ENCODE results near the gene DNAJB14.

The DNAJB14 gene

DNA sequence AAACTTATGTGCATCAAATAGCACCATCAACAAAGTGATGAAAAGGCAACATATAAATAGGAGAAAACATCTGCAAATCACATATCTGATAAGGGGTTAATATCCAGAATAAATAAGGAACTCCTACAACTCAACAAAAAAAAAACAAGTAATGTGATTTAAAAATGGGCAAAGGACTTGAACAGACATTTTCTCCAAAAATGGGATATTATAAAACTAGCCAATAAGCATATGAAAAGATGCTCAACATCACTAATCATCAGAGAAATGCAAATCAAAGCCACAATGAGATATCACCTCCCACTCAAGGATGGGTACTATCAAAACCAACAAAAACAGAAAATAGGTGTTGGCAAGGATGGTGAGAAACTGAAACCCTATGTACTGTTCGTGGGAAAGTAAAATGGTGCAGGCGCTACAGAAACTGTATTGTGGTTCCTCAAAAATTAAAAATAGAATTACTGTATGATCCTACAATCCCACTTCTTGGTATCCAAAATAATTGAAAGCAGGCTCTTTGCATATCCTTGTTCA lies 2.4 kb downstream of the DNAJB14 start:
- peak; percentile 37 for DNase-seq

- DNase-seq: no peak
These were observed 8.1 kb downstream of the DNAJB14 start for GRCh38 chr4:99938243-99938753.

DNA sequence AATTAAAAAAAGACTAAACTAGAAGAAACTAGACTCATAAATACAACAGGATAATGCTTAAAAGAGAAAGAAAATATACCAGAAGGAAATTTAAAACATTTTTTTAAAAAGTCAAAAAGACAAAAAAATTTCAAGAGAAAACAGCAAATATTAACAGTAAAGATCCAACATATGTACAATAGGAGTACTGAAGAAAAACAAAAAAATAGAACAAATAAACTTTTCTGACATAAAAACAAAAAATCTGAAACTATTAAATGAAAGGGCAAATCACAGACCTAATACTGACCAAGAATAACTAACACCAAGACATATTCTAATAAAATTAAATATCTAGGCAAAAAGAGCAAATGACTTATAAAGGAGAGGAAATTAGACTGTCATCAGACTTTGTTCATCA lies 11.5 kb downstream of the DNAJB14 start:
- no peak for DNase-seq

GRCh38 chr4:99927566-99927965 lies 18.9 kb downstream of the DNAJB14 start:
- no peak for DNase-seq

DNA sequence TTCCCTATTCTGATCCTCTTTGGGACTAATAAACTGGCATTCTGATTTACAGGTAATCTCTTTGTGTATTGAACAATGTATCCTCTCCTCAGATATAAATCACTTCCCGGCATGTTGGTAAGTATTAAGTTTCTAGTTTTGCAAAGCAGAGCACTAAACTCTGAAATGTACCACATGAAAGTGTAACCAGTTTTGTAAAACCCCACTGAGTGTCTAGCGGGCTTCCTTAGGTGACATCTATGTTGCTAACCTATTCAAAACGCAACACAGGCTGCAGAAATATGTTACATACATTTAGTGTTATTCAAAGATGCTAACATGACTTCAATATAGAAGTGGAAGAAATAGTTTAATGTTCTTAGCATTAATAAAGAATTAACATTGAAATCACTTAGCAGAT lies 25.2 kb downstream of the DNAJB14 start:
- DNase-seq: peak; percentile 41

GRCh38 chr4:99918656-99919055 lies 27.8 kb downstream of the DNAJB14 start:
- DNase-seq: no peak

GRCh38 chr4:99917575-99917974 lies 28.8 kb downstream of the DNAJB14 start:
- DNase-seq: no peak

DNA sequence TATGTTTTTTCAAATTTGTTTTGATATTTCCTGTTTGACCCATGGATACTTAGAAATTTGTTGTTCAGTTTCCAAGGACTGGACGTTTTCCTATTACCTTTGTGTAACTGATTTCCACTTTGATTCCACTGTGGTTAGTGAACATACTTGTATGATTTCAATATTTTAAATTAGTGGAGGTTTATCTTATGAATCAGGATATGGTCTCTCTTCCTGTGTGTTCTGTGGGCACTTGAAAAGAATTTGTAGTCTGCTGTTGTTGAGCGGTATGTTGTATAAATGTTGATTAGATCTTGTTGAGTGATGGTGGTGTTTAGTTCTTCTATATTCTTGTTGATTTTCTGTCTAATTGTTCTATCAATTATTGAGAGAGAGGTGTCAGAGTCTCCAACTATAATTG lies 31.0 kb downstream of the DNAJB14 start:
- DNase-seq: no peak

DNA sequence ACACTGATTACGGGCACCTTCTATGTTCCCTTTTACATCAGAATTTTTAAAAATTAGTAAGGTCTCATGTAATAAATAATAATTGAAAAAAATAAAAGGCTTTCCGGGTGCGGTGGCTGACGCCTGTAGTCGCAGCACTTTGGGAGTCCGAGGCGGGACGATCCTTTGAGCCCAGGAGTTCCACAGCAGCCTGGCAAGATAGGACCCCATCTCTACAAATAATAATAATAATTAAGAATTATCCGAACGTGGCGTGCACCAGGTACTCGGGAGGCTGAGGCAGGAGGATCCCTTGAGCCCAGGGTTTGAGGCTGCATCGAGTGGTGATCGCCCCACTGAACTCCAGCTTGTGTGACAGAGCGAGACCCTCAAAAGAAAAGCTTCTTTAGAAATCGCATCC lies 51.4 kb downstream of the DNAJB14 start:
- no peak for DNase-seq

- peak; percentile 93 for DNase-seq
These were observed 52.0 kb downstream of the DNAJB14 start, which contains the start of gene LAMTOR3 for GRCh38 chr4:99894161-99894997. Gene LAMTOR3, minus strand, starts transcription at chr4:99894427. Its CDS starts 464 bp downstream, at chr4:99893963.

- no peak for DNase-seq
These were observed 52.6 kb downstream of the DNAJB14 start for GRCh38 chr4:99893839-99894160.

DNA sequence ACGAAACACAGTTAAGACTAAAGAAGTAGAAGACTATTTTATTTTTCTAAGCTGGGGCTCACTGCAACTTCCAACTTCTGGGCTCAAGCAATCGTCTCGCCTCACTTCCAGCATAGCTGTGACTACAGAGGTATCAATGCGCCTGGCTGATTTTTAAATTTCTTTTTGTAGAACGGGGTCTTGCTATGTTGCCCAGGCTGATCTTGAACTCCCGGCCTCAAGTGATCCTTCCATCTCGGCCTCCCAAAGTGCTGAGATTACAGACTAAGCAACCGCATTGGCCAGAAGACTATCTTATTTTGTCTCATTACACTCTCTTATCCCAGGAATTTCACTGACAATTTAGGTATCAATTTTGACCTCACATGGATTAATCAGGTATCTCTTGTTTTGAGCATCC lies 53.4 kb downstream of the DNAJB14 start:
- DNase-seq: no peak

- DNase-seq: no peak
These were observed 55.1 kb downstream of the DNAJB14 start for GRCh38 chr4:99891351-99891750.

DNA sequence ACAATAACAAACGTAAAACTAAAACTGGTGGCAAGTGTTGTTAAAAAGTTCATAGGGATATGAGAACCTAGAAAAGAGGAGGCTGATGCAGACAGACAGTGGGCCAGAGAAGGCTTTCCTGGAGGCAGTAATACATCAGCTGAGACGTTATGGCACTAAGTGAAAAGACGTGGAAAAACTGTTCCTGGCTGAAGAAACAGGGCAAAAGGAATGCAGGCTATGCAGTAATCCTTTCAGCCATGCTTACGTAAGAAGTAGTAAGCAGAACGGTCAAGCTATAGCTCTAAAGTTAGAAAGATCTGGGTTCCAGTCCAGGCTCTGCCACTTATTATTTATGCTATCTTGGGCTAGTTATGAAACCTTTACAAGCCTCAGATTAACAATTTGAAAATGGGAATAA lies 58.6 kb downstream of the DNAJB14 start:
- DNase-seq: no peak

DNA sequence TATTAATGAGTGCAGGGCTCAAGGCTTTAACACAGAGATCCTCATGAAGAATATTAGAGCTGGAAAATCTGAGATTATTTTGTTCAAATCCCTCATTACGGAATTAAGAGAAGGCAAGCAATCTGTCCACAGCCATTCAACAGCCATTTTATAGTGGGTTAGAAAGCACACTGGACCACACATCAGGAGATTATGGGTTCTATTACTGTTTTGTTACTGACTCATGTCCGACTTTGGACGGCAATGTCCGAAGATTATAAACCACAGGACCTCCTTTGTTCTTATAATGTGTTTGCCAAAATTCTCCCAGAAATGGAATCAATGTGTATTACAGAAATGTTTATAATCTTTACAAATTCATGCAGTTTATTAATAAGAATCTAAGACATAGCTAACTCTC lies 60.3 kb downstream of the DNAJB14 start:
- no peak for DNase-seq

DNA sequence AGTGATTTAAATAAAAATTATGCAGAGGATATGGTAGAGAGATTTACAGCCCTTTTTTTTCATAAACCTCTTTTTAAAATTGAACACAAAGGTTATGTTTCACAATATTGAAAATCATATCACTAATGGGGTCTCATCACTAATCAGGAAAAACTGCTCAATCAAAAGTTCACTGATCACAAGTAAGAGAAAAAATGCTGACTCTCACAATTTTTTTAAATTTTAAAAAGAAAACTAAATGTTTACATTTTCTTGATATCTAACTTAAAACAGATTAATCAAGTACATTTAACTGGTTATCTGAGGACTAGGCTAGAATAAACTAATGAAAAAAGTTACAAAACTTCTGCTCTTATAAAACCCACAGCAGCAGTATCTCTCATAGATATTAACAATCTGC lies 60.7 kb downstream of the DNAJB14 start:
- no peak for DNase-seq

GRCh38 chr4:99885063-99885664 lies 61.3 kb downstream of the DNAJB14 start:
- DNase-seq: peak; percentile 60

DNA sequence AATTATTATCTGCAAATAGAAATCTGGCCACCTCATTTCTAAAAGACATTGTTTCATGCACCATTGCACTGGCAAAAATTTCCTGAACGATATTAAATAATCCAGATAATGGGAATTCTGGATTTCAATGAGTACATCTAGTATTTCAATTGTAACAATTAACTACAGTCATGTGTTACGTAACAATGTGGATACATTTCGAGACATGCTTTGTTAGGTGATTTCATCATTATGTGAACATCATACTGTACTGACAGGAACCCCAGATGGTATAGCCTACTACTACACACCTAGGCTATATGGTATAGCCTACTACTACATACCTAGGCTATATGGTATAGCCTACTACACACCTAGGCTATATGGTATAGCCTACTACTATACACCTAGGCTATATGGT lies 67.0 kb downstream of the DNAJB14 start:
- DNase-seq: no peak

DNA sequence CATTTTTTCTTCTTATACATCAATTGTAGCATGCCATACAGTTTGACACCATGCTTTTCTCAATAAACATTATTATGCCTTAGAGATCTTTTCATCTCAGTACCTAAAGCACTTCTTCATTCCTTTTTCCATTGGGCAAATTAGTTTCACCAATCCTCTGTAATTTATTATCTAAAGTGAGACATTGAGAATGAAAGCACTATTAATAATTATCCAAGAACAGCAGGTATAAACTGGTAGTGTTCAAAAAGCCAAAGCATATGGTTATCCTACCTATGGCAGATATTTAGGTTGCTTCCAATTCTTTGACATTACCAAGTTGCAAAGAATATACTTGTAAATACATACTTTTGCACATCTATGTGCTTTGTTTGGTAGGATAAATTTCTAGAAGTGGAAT lies 67.8 kb downstream of the DNAJB14 start:
- DNase-seq: no peak

GRCh38 chr4:99876946-99877345 lies 69.5 kb downstream of the DNAJB14 start:
- no peak for DNase-seq

DNA sequence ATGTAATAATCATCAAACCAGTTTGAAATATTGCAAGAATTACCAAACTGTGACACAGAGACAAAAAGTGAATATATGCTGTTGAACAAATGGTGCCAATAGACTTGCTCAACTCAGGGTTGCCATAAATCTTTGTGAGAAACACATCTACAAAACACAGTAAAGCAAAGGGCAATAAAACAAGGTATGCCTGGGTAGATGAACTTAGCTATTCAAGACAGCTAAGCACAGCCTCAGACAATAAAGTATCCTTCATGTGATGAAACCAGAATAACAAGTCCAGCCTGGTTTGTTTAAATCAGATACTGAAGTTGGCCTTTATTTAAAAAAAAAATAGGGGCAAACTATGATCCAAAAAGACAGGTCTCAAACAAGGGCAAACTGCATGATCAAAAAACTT lies 71.3 kb downstream of the DNAJB14 start:
- DNase-seq: no peak

DNA sequence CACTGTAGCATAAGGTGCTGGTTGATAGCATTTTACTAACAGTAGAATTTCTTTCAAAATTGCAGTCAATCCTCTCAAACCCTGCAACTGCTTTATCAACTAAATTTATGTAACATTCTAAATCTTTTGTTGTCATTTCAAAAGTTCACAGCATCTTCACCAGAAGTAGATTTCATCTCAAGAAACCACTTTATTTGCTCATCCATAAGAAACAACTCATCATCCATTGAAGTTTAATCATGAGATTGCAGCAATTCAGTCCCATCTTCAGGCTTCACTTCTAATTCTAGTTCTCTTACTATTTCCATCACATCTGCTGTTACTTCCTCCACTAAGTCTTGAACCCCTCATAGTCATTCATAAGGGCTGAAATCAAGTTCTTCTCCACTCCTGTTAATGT lies 73.8 kb downstream of the DNAJB14 start:
- peak; percentile 34 for DNase-seq

- peak; percentile 91 for DNase-seq
These were observed 78.3 kb downstream of the DNAJB14 start for GRCh38 chr4:99868126-99868596.

GRCh38 chr4:99863804-99864203 lies 82.6 kb downstream of the DNAJB14 start:
- no peak for DNase-seq
